Fibroblast of upper back skin (primary cell): ENCODE data around the gene BCAR1.

Experiments
- DNase-seq: peaks from one replicate; pipeline ENCODE4 v3.0.0-alpha.2; 2013

Gene BCAR1

DNA sequence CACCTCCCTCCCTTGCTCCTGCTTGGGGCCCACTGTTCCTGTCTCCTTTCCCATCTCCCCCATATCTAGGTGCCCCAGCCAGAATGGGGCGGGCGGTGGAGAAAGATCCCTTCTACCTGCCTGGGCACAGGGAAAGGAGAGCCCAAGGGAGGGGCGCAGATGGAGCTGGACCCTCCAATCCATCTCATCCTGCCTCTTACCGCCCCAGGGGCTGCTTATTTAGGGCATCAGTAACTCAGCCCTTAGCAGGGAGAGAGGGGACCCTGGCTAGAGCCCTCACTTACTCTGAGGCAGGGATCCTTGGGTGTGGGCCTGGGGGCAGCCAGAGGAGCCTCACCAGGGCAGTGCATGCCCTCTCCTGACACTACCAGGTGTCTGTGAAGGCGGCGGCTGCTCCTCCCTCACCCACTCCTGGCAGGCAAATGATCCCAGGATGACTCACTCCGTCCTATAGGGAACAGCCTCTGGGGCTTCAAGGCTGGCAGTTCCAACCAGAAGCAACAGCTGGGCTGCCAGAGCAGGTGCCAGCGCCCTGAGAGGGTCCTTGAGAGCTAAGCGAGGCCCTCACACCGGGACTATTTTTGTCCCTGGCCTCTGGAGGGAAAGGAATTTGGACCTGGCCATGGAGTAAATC lies 16.3 kb upstream of the BCAR1 start:
- DNase-seq = no peak

DNA sequence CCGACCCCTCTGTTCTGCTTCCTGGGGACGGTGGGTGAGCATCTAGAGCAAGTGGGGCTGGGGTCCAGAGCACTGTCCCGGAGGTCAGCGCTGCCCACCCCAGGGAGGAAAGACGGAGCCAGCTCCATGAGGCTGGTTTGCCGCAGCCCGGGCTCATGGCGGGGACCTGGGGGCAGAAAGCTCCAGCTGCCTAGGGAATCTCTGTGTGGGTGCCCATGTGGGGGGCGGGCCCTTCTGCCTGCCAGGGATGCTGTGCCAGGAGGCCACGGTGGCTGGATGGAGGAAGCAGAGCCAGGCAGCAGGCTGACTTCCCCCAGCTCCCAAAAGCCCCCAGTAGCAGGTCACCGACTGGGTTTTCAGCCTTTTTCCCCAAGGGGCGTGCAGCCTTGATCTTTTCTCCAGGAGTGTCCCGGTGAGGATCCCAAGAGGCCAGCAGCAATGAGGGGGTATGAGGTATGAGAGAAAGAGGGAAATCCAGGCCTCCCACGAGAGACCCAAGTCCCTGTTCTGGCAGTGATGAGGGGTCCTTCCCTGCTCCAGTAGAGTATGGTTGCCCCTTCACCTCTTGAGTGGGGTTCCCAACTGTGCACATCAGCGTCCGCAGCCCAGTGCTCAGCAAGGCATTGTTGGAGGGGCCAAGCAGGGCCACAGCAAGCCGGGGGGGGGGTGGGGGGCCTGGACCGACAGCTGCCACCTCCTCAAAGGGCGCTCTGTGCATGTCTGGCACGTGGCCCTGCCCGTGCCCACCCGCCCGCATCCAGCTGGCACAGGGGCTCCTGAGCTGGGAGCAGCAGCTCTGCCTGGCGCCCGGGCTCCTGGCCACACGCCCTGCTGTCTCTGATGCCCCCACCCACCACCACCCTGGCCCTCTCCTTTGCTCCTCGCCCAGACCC lies 15.6 kb upstream of the BCAR1 start:
- no peak for DNase-seq

- peak; percentile 69 for DNase-seq
These were observed 14.7 kb upstream of the BCAR1 start for GRCh38 chr16:75265911-75266701.

- no peak for DNase-seq
These were observed 13.8 kb upstream of the BCAR1 start for GRCh38 chr16:75264999-75265910.

GRCh38 chr16:75264457-75264998 lies 13.1 kb upstream of the BCAR1 start:
- DNase-seq = no peak

DNA sequence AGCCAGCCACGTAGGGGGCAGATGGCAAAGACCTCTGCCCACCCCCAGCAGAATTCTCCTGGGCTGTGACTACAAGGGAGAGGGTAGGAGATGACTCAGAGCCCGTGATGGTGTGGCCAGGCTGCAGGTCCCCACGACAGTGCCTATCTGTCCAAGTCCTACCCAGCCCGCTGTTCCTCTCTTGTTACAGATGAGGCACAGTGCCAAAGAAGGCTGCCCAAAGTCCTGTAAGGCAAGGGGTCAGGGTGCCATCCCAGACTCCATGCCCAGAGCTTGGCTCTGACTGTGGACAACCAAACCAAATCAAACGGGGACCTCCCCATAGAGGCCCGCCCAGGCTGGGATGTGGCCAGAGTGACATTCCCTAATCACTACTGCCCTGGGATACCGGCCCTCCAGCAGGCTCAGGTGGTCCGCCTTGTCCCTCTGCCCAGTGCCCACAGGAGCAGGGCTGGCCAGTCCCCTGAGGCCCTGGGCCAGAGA lies 12.6 kb upstream of the BCAR1 start:
- no peak for DNase-seq

- no peak for DNase-seq
These were observed 12.0 kb upstream of the BCAR1 start for GRCh38 chr16:75263291-75263962.

- DNase-seq = no peak
These were observed 11.3 kb upstream of the BCAR1 start for GRCh38 chr16:75262800-75263127.

DNA sequence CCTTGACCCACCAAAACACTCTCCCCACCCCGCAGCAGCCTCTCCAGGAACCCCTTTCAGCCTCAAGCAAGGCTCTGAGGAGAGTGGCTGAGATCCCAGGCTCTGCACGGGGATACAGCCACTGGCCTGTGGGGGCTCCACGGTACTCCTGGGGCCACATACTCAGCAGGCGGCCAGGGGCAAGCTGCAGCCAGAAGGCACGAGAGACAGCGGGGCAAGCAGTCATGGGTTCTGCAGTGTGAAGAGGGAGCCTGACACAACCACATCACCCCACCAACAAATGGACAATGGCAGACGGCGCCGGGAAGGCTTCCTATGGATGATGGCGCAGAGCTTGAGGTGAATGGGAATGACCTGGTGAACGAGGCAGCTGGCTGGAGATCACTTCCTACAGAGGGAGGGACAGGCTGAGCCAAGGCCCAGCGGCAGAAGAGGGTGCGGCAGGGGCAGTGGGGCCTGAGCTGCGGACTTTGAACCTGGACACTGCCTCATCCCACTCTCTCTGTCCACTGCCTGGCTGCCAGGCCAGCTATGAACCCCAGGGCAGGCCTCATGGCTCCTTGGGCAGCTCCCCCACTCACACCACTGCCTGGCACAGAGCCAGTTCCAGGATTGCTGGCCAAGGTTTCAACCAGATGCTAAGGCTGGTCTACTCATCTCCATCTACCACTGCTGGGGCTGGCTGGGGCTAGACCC lies 10.8 kb upstream of the BCAR1 start:
- no peak for DNase-seq

DNA sequence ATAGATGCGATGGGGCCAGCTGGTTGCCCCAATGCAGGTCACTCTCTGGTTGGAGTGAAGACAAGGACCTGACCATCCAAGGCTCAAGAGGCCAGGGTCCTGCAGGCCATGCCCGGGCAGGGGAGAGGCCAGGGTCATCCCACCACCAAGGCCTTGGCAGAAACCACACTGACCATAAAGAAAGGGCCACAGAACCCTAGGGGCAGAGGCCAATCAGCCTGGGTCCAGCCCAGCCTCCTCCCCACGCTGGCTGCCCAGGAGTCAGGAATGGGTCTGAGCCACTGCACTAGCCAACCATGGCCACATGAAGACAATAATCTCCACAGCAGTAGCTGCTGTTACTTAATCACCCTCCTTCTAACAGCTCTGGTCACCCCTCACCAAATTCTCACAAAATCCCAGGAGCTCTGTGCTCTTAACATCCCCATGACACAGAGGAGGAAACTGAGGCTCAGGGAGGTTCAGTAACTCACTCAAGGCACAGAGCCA lies 10.2 kb upstream of the BCAR1 start:
- no peak for DNase-seq

DNA sequence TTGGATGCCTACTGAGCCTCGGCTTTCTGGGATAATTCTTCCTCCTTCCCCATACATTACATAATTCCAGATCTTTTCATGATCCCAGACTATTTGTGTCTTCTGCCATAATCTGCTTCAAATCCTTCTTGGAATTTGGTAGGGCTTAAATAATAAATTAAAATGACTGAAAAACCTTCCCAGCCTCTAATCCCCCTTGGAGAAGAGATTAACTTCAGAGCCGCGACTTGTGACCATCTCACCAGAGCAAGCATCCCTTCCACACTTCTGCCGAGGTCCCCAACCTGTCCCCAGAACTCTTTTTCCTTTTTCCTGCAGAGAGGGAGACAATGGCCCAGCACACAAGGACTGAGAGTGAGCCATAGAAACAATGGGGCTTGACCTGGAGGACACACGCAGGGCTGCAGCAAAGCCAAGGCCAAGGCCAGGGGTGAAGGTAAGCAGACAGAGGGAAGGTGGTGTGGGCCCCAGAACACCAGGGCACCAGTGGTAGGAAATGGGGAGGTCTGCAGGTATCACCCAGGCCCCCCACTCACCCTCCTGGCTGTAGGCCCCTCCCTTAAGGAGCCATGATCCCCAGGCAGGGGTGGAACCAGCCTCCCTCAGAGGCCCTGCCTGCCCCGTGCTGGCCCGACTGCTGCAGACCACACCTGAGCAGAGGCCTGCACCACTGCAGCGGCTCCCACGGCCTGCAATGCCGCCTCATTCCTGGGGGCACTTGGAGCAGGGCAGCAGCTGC lies 9.6 kb upstream of the BCAR1 start:
- DNase-seq = no peak

DNA sequence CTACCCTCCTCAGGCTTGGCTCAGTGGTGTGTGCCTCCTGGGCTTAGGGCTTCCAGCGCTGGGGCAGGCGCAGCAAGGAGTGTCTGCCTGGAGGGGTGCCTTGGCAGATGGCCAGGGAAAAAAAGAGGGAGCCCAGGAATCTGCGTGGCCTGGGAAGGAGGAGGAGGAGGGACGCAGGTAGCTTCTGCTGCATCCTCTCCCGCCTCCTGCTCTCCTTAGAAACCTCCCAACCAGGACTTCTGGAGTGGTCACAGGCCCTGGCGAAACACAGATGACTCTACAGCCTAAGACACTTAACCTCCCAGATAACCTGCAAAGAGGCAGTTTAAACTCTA lies 7.3 kb upstream of the BCAR1 start:
- no peak for DNase-seq

DNA sequence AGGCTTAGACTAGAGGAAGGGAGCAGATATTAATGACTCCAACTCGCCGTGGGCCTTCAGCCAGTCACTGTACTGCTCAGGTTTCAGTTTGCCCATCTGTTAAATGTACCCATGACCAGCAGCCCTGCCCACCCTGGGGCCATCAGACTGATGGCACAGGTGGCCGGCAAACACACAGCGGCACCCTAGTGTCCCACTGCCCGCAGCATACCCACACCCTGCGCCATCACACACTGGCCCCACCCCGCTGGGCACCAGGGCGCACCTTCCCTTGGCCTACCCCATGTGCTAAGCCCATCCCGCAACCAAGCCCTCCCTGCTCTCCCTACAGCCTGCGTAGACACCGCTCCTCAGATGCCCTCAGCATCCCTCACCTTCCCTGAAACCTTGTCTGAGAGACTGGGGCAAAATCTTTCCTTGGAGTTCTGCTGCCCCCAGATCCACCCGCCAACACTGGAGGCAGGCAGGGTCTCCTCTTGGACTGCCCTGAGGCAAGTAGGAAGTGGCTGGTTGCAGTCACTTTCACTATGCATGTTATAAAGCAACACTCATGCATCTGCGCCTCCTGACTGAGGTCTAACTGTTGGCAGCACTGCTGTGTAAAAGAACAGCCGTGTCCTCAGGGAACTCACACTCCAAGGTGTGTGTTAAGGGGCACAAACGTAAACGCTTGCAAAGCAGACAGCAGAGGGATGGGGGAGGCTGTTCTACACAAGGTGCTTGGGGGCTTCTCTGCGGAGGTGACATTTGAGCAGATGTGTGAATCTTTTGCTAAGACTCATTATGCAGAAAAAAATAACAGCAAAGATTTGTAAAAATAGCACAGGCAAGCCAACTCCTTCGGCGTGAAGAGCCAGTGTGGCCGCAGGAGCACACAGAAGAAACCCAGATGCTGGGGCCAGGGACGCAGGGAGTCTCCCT lies 6.7 kb upstream of the BCAR1 start:
- no peak for DNase-seq

GRCh38 chr16:75256696-75257343 lies 5.4 kb upstream of the BCAR1 start:
- no peak for DNase-seq

- no peak for DNase-seq
These were observed 4.7 kb upstream of the BCAR1 start for GRCh38 chr16:75256059-75256571.

DNA sequence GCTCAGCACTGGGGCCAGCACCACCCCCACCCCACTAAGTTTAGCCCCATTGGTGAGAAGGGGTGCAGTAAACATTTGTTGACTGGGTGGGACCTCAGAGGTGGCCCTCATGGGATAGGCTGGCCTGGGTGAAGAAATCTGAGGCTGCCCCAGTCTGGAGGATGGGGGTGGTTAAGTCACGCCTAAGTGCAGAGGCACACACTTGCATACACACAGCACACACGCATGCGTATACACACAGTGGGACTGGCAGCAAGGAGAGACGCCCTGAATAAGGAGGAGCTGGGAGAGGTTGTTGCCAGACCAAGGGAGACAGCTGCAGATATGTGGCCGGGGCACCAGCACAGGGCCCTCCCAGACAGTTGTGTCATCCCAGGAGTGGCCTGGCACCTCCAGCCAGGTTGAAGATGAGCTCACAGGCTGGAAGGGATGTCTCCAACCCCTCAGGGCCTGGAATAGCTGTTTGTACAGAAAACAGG lies 3.0 kb upstream of the BCAR1 start:
- DNase-seq = peak; percentile 67

- DNase-seq = peak; percentile 94
These were observed 1.8 kb upstream of the BCAR1 start for GRCh38 chr16:75252946-75253911.
